Amniotic epithelial cell (primary cell): ENCODE results near the gene BAG5.
A peak's percentile ranks its signal among the peaks of the same experiment; 100 is the strongest.

ENCODE experiments used
- DNase-seq: peaks from one replicate; pipeline ENCODE4 v3.0.0-alpha.2; 2010; ENCODE audit warnings: low read depth

The BAG5 gene

GRCh38 chr14:103546652-103547454, 15.6 kb downstream of the BAG5 start:
- DNase-seq: peak; percentile 22

GRCh38 chr14:103545915-103546651, 16.4 kb downstream of the BAG5 start:
- DNase-seq: no peak

- no peak for DNase-seq
Observed at GRCh38 chr14:103545219-103545914, 17.1 kb downstream of the BAG5 start.

GRCh38 chr14:103544388-103545218, 17.9 kb downstream of the BAG5 start:
- no peak for DNase-seq

GRCh38 chr14:103543721-103544387, 18.6 kb downstream of the BAG5 start:
- no peak for DNase-seq

GRCh38 chr14:103543140-103543539, 19.3 kb downstream of the BAG5 start:
- DNase-seq: no peak

GRCh38 chr14:103542605-103543088, 19.8 kb downstream of the BAG5 start:
- DNase-seq: no peak

- no peak for DNase-seq
Observed at GRCh38 chr14:103541709-103542604, 20.5 kb downstream of the BAG5 start.

- DNase-seq: no peak
Observed at GRCh38 chr14:103540821-103541708, 21.4 kb downstream of the BAG5 start.

GRCh38 chr14:103539056-103539825, 23.2 kb downstream of the BAG5 start:
- no peak for DNase-seq

GRCh38 chr14:103538291-103539055, 24.0 kb downstream of the BAG5 start:
- DNase-seq: no peak

- no peak for DNase-seq
Observed at GRCh38 chr14:103537175-103537990, 25.1 kb downstream of the BAG5 start.

- no peak for DNase-seq
Observed at GRCh38 chr14:103536693-103537092, 25.8 kb downstream of the BAG5 start.

GRCh38 chr14:103535891-103536565, 26.4 kb downstream of the BAG5 start:
- no peak for DNase-seq

- no peak for DNase-seq
Observed at GRCh38 chr14:103535081-103535890, 27.2 kb downstream of the BAG5 start.
